HG02943 (cell line): ENCODE data around the gene TSPAN6.

ENCODE experiments used
- ATAC-seq: cut with Tn5 transposase; IDR thresholded peaks from one replicate; pipeline ENCODE4 v1.9.1; 2021; ENCODE audit warnings: mild to moderate bottlenecking, low read depth, moderate library complexity; ENCODE audit not compliant: unreplicated experiment

TSPAN6 gene

DNA sequence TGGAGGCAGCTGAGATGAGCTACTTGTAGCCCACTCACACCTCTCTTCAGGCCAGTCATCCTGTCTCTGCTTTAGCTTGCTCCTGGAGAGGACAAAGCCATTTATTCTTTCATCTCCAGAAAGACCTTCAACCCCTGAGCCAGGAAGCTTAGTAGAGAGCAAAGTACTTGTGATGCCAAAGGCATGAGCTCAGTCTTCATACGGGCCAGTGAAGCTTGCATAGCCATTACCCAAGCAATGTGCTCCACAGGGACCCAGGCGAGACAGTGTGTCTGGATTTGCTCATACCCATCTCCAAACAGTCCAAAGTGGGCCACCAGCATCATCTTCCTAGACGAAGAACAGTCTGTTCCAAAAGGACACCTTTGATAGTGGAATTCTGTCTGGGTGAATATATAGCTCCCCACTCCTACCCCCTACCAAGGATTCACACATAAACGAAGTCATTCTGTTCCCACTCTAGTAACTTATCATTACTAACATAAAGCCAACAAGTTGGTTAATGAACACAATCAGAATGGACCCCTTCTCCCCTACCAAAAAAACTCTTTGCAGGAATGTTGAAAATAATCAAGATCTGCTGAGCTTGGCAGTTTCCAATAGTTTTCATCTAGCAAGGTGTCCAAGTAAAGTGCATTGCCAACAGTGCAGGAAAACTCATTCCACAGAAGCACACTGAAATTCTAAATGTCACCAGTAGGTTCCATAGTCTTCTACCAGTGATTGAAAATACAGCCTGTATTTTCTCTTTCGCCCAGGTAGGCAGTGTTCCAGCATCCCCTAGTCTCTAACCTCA lies 45.2 kb downstream of the TSPAN6 start:
- ATAC-seq, result no peak

- no peak for ATAC-seq
These were observed 48.7 kb downstream of the TSPAN6 start for GRCh38 chrX:100587861-100588260.

- no peak for ATAC-seq
These were observed 49.9 kb downstream of the TSPAN6 start for GRCh38 chrX:100586747-100587146.

DNA sequence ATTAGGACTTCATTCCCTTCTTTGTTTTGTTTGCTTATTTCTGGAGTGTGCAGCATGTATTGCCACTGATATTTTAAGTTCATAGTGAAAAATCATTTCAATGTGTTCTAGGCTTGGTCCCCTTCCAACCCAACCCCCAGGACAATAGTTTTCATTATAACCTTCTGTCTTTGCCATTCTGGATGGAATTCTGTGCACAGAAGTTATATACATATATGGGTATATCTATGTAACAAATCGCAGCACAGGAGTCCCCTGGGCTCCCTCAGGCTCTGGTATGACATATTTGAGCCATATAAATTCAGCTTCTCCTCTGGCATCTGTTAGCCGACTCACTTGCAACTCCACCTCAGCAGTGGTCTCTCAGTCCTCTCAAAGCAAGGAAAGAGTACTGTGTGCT lies 52.0 kb downstream of the TSPAN6 start, which contains the start of gene TNMD:
TNMD (plus strand) TSS at position 326 of the 400 bp plus-strand sequence. CDS start 83 bp downstream, outside the sequence.
- ATAC-seq, result no peak
